Upper lobe of left lung (tissue), 6 donors: ENCODE data around the gene STAT3. TPM values are rescaled to one million over a fixed set of nuclear protein-coding genes. Genes with fewer than 3 reads are reported as not detected.

Experiments
- ATAC-seq, 2 donors: fragments of 200-7000 bp; cut with Tn5 transposase; one replicate each; pipeline ENCODE4 v1.9.1; 2022; ENCODE audit warnings: mild to moderate bottlenecking in 2 of 2, moderate library complexity in 2 of 2; ENCODE audit not compliant: low FRiP score in 2 of 2
- DNase-seq, 2 donors: peaks; one replicate each; pipeline ENCODE4 v3.0.0-alpha.2; 2019 to 2020
- H3K27ac ChIP-seq, 4 donors: fragments of 200-600 bp; sonication (generic); one replicate each; pipeline ENCODE4 v1.5.1; 2016 to 2019
- H3K27me3 ChIP-seq, 4 donors: fragments of 200-600 bp; sonication (generic); one replicate each; pipeline ENCODE4 v1.5.1; 2017 to 2019
- H3K36me3 ChIP-seq, 4 donors: fragments of 200-600 bp; sonication (generic); one replicate each; pipeline ENCODE4 v1.5.1; 2016 to 2019
- H3K4me1 ChIP-seq, 4 donors: fragments of 200-600 bp; sonication (generic); one replicate each; pipeline ENCODE4 v1.5.1; 2018 to 2019
- H3K4me3 ChIP-seq, 4 donors: fragments of 200-600 bp; sonication (generic); one replicate each; pipeline ENCODE4 v1.5.1; 2017 to 2019; ENCODE audit warnings: mild to moderate bottlenecking in 2 of 4, moderate library complexity in 1 of 4
- H3K9me3 ChIP-seq, 4 donors: fragments of 200-600 bp; sonication (generic); one replicate each; pipeline ENCODE4 v1.5.1; 2018 to 2019
- CTCF ChIP-seq, 6 experiments: fragments of 450-650 bp in 4 of 6; fragments of 200-600 bp in 2 of 6; sonication (generic) in 2 of 6; IDR thresholded peaks; one replicate each; pipeline ENCODE4 v1.5.1; 2016 to 2019; ENCODE audit warnings: antibody characterized with exemption in 6 of 6
- EP300 ChIP-seq, 4 donors: sonication (generic); formaldehyde crosslinking; IDR thresholded peaks; one replicate each; pipeline ENCODE4 v1.5.1; 2017; ENCODE audit warnings: antibody characterized with exemption in 4 of 4, control low read depth in 2 of 4
- POLR2A ChIP-seq, 4 donors: fragments of 450-650 bp; IDR thresholded peaks; one replicate each; pipeline ENCODE4 v1.5.1; 2016 to 2017; ENCODE audit warnings: antibody characterized with exemption in 4 of 4, mild to moderate bottlenecking in 2 of 4
- POLR2AphosphoS5 ChIP-seq, 2 donors: sonication (generic); formaldehyde crosslinking; IDR thresholded peaks; one replicate each; pipeline ENCODE4 v1.5.1; 2017; ENCODE audit warnings: antibody characterized with exemption in 2 of 2
- WGBS, 2 donors: methylation state at CpG; one replicate each; pipeline ENCODE4 v1.1.5; 2017 to 2018; 5-methylcytosine and 5-hydroxymethylcytosine counted together
- total RNA-seq, 6 donors: library from RNA; depleted of rRNA in 4 of 6; stranded (reverse); fragments of >200 nt in 4 of 6; gene quantifications; one replicate each; pipeline versions ENCODE4 v1.1.0 to v1.2.1, GENCODE V29; 2016 to 2021
- donor health status: DM: no; HTN: no; CAD: no; lungs with moderate emphysema.
- donor health status: DM: no; HTN: yes; CAD: no; lungs with severe emphysema.

Gene STAT3
- total RNA-seq, 6 donors from 2014 or later = 228 to 335 (median 264) TPM

DNA sequence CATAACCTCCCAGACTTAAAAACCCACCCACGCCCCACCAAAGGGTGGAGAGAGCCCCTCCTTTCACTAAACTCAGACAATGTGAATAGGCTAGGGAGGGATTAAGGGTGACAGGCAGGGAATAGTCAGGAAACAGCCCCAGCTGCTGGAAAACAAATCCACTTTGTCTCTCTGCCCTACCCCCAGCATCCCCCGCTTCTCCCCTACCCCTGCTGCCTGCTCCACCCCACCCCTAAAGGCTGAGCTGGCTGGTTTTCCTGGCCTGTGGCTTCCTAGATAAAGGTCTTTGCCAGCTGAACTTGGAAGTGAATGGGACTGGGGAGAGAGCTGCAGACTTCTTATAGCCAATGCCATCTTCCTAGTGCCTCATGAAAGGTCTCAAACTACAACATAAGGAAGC, 19.8 kb upstream of the STAT3 start:
- no peak for ATAC-seq
- H3K27me3 ChIP-seq = no peaks in the 10 kb centered on the region
- peak overlapping the region; percentile 84 to 92 (median 88) for H3K27ac ChIP-seq
- H3K9me3 ChIP-seq = no peaks in the 10 kb centered on the region
- no peak overlapping the region for H3K4me3 ChIP-seq
- peaks cover 76 to 96% (median 81%) of the 10 kb centered on the region in 4 donors for H3K4me1 ChIP-seq
- 62 to 65% methylated on average over 2 of the region's 2 CpGs for WGBS, 2 donors
- no peak for TF ChIP-seq POLR2AphosphoS5 (IDR thresholded peaks at IDR 0.05)
- no peak for TF ChIP-seq POLR2A (IDR thresholded peaks at IDR 0.05)
- peaks cover 9 to 28% (median 20%) of the 10 kb centered on the region in 4 donors for H3K36me3 ChIP-seq
- no peak for DNase-seq

GRCh38 chr17:42407289-42407836, 19.1 kb upstream of the STAT3 start:
- Histone ChIP-seq H3K27ac (peak overlapping the region; percentile 84 to 92 (median 88)), H3K4me3 (peak overlapping the region in 2 of 4 donors; percentile 13 to 20), H3K9me3 (no peaks in the 10 kb centered on the region), H3K4me1 (peaks cover 78 to 97% (median 83%) of the 10 kb centered on the region in 4 donors), H3K27me3 (no peaks in the 10 kb centered on the region), H3K36me3 (peaks cover 9 to 35% (median 21%) of the 10 kb centered on the region in 4 donors)
- WGBS, 2 donors = 23% methylated on average over 2 of the region's 2 CpGs
- peak; percentile 40 to 89 for ATAC-seq
- TF ChIP-seq POLR2AphosphoS5 (IDR thresholded peaks at IDR 0.05) (peak; percentile 81 to 83), POLR2A (IDR thresholded peaks at IDR 0.05) (no peak), CTCF (IDR thresholded peaks at IDR 0.05) (peak in 1 of 6 experiments; percentile 5), EP300 (IDR thresholded peaks at IDR 0.05) (peak in 3 of 4 donors; percentile 51 to 89 (median 87))
- peak in 1 of 2 donors; percentile 95 for DNase-seq

DNA sequence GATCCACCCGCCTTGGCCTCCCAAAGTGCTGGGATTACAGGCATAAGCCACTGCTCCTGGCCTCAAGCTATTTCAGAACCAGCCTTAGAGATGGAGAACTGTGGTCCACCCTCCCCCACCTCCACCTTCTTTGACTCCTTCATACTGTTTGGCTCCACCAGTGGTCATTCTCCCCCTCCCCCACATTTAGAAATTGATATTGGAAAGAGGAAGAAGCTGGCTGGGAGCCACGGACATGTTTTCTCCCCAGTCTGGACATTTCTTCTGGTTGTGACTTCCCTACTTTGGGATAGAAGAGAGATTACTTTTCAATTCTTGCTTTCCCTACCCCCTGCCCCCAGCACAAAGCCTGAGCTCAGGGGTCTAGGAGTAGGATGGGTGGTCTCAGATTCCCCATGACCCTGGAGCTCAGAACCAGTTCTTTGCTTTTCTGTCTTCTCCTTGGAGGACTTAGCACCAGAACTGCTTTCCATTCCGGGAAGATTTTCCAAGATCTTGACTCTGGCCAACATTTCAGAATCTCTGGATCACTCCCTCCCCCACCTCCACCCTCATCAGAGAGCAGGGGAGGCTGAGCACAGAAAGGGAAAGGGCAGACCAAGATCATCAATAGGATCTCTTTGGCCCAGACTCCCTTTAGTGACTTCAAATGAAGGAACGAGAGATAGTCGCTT, 18.5 kb upstream of the STAT3 start:
- no peak for TF ChIP-seq POLR2A (IDR thresholded peaks at IDR 0.05)
- ATAC-seq (peak in 1 of 2 donors; percentile 7), DNase-seq (no peak)
- H3K4me3 ChIP-seq = peak overlapping the region in 2 of 4 donors; percentile 13 to 20
- peaks cover 9 to 37% (median 21%) of the 10 kb centered on the region in 4 donors for H3K36me3 ChIP-seq
- H3K9me3 ChIP-seq = no peaks in the 10 kb centered on the region
- WGBS, 2 donors = 63 to 64% methylated on average over 5 of the region's 5 CpGs
- H3K4me1 ChIP-seq = peaks cover 79 to 99% (median 83%) of the 10 kb centered on the region in 4 donors
- no peaks in the 10 kb centered on the region for H3K27me3 ChIP-seq
- H3K27ac ChIP-seq = peak overlapping the region; percentile 84 to 90 (median 87)

GRCh38 chr17:42405963-42406495, 17.8 kb upstream of the STAT3 start:
- ATAC-seq = peak; percentile 76 to 92
- TF ChIP-seq POLR2A (IDR thresholded peaks at IDR 0.05) = no peak
- TF ChIP-seq CTCF (IDR thresholded peaks at IDR 0.05) = peak; percentile 79 to 92 (median 90)
- H3K27me3 ChIP-seq = no peaks in the 10 kb centered on the region
- DNase-seq = peak; percentile 87 to 96
- H3K27ac ChIP-seq = peak overlapping the region in 3 of 4 donors; percentile 84 to 90 (median 88)
- WGBS, 2 donors = 37 to 40% methylated on average over 24 to 26 of the region's 26 CpGs
- peaks cover 74 to 92% (median 77%) of the 10 kb centered on the region in 4 donors for H3K4me1 ChIP-seq
- peak overlapping the region in 1 of 4 donors; percentile 20 for H3K4me3 ChIP-seq
- H3K36me3 ChIP-seq = peaks cover 9 to 35% (median 21%) of the 10 kb centered on the region in 4 donors
- no peaks in the 10 kb centered on the region for H3K9me3 ChIP-seq

DNA sequence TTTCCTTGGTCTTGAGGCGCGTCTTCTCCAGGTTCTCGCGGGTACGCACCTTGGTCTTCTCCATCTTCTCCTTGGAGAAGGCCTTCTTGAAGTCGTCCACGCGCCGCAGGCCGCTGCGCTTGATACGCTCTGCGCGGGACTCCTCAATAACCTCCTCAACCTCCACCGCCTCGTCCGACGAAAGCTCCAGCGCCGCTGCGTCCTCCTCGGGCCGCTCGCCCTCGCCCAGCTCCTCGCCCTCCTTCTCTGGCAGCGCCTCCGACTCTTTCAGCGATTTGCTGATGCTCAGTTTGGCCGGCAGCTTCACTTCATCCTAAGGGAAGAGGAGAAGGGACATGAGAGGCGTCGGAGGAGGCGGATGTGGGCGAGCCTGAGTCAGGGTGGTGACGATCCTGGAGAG, 16.8 kb upstream of the STAT3 start:
- H3K4me3 ChIP-seq = no peak overlapping the region
- DNase-seq (peak in 1 of 2 donors; percentile 83), ATAC-seq (no peak)
- no peaks in the 10 kb centered on the region for H3K27me3 ChIP-seq
- TF ChIP-seq CTCF (IDR thresholded peaks at IDR 0.05) = no peak
- no peak for TF ChIP-seq EP300 (IDR thresholded peaks at IDR 0.05)
- no peak for TF ChIP-seq POLR2AphosphoS5 (IDR thresholded peaks at IDR 0.05)
- no peak for TF ChIP-seq POLR2A (IDR thresholded peaks at IDR 0.05)
- 87 to 91% methylated on average over 35 of the region's 35 CpGs for WGBS, 2 donors
- H3K9me3 ChIP-seq = no peaks in the 10 kb centered on the region
- peak overlapping the region in 2 of 4 donors; percentile 68 to 90 for H3K27ac ChIP-seq
- H3K4me1 ChIP-seq = peaks cover 71 to 83% (median 78%) of the 10 kb centered on the region in 4 donors
- peaks cover 9 to 35% (median 21%) of the 10 kb centered on the region in 4 donors for H3K36me3 ChIP-seq
